Type B pancreatic cell (in vitro differentiated cells): ENCODE data around the gene TPM2. TPM values are rescaled to one million over a fixed set of nuclear protein-coding genes. Genes with fewer than 3 reads are reported as not detected.

Experiments used
- DNase-seq: peaks from one replicate; pipeline ENCODE4 v3.0.0; 2021; ENCODE audit warnings: mixed read lengths; ENCODE audit not compliant: unreplicated experiment; ENCODE audit errors: extremely low spot score
- H3K27ac Mint-ChIP-seq: 2 replicates; pipeline ENCODE4 v1.8.0; 2021; ENCODE audit warnings: mild to moderate bottlenecking, mixed read lengths
- H3K27me3 Mint-ChIP-seq: 2 replicates; pipeline ENCODE4 v1.8.0; 2021; ENCODE audit warnings: mixed read lengths
- H3K36me3 Mint-ChIP-seq: 2 replicates; pipeline ENCODE4 v1.8.0; 2021; ENCODE audit warnings: mixed read lengths
- H3K4me1 Mint-ChIP-seq: one replicate; pipeline ENCODE4 v1.8.0; 2021; ENCODE audit warnings: mixed read lengths; ENCODE audit not compliant: unreplicated experiment
- H3K4me3 Mint-ChIP-seq: 2 replicates; pipeline ENCODE4 v1.8.0; 2021; ENCODE audit warnings: mild to moderate bottlenecking, mixed read lengths
- H3K9me3 Mint-ChIP-seq: 2 replicates; pipeline ENCODE4 v1.8.0; 2021; ENCODE audit warnings: mixed read lengths
- CTCF ChIP-seq: fragments of 200-600 bp; sonication (generic); conservative IDR thresholded peaks from 2 replicates; pipeline ENCODE4 v1.5.0; 2021; ENCODE audit warnings: antibody characterized with exemption, mild to moderate bottlenecking
- total RNA-seq: library from RNA; stranded (reverse); gene quantifications from 2 replicates; pipeline ENCODE4 v1.2.1, GENCODE V29; 2021; ENCODE audit warnings: low replicate concordance

The TPM2 gene
- total RNA-seq, 1 donor from 2014 or later: 241 TPM

GRCh38 chr9:35665471-35665818 is 24.3 kb downstream of the TPM2 start:
- Mint-ChIP-seq H3K9me3 (no peaks in the 10 kb centered on the region), H3K4me3 (peak overlapping the region; percentile 86), H3K27me3 (no peaks in the 10 kb centered on the region), H3K4me1 (peaks cover 53% of the 10 kb centered on the region), H3K36me3 (peaks cover 4% of the 10 kb centered on the region), H3K27ac (no peak overlapping the region)
- peak; percentile 14 for TF ChIP-seq CTCF
- DNase-seq: no peak

- Mint-ChIP-seq H3K4me3 (peak within 1 kb of the TSS; percentile 86), H3K27me3 (no peaks in the 10 kb centered on the region), H3K27ac (peak within 1 kb of the TSS; percentile 41), H3K36me3 (peaks cover 7% of the 10 kb centered on the region), H3K9me3 (no peaks in the 10 kb centered on the region), H3K4me1 (peaks cover 56% of the 10 kb centered on the region)
- DNase-seq: peak; percentile 92
- peak; percentile 51 for TF ChIP-seq CTCF
These were observed 24.9 kb downstream of the TPM2 start, which contains the start of gene ARHGEF39 for GRCh38 chr9:35664531-35665470. TSS of gene ARHGEF39 (minus strand) at chr9:35665195. CDS start at chr9:35665169, 26 bp downstream.

- Mint-ChIP-seq H3K27me3 (peaks cover 6% of the 10 kb centered on the region), H3K4me3 (peak overlapping the region; percentile 59), H3K36me3 (peaks cover 12% of the 10 kb centered on the region), H3K27ac (peak overlapping the region; percentile 27), H3K4me1 (peaks cover 53% of the 10 kb centered on the region), H3K9me3 (no peaks in the 10 kb centered on the region)
- no peak for DNase-seq
- TF ChIP-seq CTCF: no peak
These were observed 27.3 kb downstream of the TPM2 start for GRCh38 chr9:35662437-35662836.

GRCh38 chr9:35661756-35662350 is 27.9 kb downstream of the TPM2 start:
- Mint-ChIP-seq H3K4me1 (peaks cover 57% of the 10 kb centered on the region), H3K4me3 (peak overlapping the region; percentile 30), H3K27ac (peak overlapping the region; percentile 65), H3K36me3 (peaks cover 12% of the 10 kb centered on the region), H3K9me3 (no peaks in the 10 kb centered on the region), H3K27me3 (peaks cover 6% of the 10 kb centered on the region)
- TF ChIP-seq CTCF: no peak
- DNase-seq: no peak

GRCh38 chr9:35660966-35661415 is 28.7 kb downstream of the TPM2 start:
- peak; percentile 38 for TF ChIP-seq CTCF
- no peaks in the 10 kb centered on the region for H3K9me3 Mint-ChIP-seq
- peak overlapping the region; percentile 94 for H3K27ac Mint-ChIP-seq
- peaks cover 12% of the 10 kb centered on the region for H3K36me3 Mint-ChIP-seq
- H3K4me3 Mint-ChIP-seq: peak overlapping the region; percentile 76
- peaks cover 61% of the 10 kb centered on the region for H3K4me1 Mint-ChIP-seq
- peaks cover 6% of the 10 kb centered on the region for H3K27me3 Mint-ChIP-seq
- DNase-seq: no peak
